Dedifferentiated amniotic fluid mesenchymal stem cell (primary cell): ENCODE measurements around the gene FER.

Experiments
- DNase-seq: peaks from one replicate; pipeline ENCODE4 v3.0.0-alpha.2; 2016; ENCODE audit errors: extremely low spot score

FER gene

GRCh38 chr5:109177227-109177626 is 429.5 kb downstream of the FER start:
- DNase-seq: no peak

- DNase-seq: no peak
These were observed 430.1 kb downstream of the FER start for GRCh38 chr5:109177782-109178181.

DNA sequence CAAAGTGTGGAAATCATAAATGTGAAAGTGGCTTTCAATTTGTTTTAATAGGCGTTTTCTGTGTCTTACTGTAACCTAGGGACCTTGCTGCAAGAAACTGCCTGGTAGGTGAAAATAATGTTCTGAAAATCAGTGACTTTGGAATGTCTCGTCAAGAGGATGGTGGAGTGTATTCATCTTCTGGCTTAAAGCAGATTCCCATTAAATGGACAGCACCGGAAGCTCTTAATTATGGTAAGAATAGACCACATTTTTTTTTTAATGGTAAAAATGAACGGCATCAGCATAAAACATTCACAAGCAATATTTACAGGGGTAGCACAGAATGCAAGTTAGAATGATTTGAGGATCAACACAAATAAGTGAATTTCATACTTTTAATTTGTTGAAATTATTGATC is 433.0 kb downstream of the FER start:
- DNase-seq: no peak

- DNase-seq: no peak
These were observed 439.1 kb downstream of the FER start for GRCh38 chr5:109186759-109187158.

- DNase-seq: peak; percentile 60
These were observed 443.5 kb downstream of the FER start for GRCh38 chr5:109191153-109191558.

- no peak for DNase-seq
These were observed 444.3 kb downstream of the FER start for GRCh38 chr5:109192027-109192426.

GRCh38 chr5:109192555-109193281 is 445.0 kb downstream of the FER start:
- DNase-seq: no peak

DNA sequence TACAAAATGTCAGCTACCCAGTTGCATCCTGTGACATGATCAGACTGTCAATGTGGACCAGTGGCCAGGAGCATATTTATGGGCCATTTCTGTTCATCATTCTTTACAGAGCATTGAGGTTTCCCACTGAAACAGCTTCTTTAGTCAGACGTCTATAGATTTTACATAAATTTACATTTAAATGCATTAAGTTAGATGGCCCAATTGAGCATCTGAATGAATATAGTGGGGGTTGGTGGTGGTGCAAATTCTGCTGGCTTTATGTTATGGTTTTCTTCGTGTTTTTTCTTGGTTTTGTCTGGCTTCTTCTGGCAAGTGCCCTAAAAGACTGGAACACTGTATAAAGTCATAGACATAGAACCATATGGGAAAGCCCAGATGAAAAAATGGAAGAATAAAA is 448.0 kb downstream of the FER start:
- no peak for DNase-seq

DNA sequence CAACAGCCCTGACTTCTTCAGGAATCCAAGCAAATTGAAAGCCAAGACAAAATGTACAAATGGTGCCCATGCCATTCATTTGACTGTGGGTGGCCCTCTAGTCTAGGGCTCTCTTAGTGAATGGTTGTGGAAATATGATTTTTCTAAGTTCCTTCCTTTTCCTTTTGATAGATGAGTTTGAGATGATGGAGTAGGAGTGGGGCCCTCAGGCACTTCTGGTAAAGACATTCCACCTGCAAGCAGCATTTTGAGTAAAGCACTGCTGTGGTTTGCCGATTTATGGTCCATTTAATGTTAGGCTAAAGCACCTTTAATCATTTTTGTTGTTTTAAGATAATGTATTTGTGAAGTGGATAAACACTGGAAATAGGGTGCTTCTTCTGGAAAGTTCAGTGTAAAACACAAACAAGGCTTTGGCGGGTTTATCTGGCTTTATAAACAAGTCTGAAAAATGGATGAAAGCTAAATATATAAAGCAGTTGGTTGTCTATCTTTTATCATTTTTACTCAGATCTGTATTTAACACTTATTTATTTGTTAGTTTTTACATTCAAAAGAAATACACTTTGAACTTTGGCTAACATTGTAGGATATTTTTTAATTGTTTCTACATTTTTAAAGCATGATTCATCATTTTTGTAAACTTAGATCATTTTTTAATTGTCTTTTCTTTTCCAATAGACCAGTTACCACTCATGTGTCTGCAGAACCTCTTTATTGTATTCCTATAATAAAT is 448.6 kb downstream of the FER start:
- DNase-seq: no peak

DNA sequence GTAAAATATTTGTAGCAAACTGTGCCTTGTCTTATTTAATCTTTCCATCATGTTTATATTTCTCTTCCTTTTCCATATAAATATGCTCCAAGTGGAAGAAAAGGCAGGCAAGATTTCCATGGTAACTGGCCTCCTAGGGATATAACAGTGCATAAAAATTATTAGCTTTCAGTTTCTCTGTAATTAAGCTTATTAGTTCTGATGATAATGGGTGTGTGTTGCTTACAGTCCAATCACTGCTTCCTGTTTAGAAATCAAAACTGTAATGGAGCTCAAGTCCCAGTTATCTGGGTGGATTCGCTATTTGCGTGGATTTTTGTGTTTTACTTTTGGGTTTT is 449.1 kb downstream of the FER start:
- no peak for DNase-seq

DNA sequence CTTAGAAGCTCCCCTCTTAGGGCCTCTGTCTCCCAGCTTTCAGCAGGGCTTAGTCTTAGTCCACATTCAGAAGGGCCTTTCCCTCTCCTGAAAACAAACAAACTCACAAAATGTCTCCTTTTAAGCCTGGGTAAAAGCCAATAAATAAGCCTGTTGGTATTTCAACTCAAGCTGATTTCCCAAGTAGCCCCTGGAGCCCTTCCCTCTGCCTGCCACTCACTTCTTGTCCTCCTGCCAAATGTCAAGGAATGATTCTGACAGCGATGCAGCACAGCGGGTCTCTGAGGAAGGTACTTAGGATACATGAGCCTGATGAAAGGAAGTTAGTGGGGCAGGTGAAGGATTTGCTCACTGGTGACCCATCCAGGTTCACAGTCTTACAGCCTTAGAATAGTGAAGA is 451.6 kb downstream of the FER start:
- DNase-seq: no peak

DNA sequence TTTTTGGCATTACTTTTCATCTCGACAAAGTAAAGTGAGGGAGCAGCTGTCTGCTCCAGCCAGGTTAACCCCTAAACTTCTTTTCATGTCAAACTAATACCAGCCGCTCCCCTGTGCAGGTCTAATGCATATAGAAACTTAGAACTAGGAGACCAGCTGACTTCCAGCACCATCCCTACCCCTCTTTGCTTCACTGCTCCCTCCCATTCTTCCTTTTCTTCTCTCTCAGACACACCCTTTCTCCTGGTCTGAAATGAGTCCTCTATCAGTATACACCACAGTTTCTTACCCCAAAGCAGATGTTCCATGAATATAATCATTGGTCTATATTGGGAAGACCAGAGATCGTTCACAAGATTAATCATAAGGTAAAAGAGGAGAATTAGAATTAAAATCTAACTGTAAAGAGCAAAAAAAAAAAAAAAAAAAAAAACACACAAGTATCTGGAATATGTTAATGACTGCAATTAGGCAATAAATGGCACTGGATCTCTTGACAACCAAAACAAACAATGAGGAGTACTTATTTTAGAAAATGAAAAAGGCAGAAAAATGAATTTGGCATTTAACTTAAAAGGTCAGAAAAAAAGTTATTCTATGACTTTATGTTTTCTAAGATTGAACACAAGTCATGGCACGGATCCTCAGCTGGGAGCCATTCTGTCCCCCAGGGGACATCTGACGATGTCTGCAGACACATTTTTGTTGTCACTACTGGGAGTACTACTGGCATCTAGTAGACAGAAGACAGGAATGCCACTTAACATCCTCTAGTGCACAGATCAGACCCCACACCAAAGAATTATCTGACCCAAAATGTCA is 452.3 kb downstream of the FER start:
- no peak for DNase-seq

DNA sequence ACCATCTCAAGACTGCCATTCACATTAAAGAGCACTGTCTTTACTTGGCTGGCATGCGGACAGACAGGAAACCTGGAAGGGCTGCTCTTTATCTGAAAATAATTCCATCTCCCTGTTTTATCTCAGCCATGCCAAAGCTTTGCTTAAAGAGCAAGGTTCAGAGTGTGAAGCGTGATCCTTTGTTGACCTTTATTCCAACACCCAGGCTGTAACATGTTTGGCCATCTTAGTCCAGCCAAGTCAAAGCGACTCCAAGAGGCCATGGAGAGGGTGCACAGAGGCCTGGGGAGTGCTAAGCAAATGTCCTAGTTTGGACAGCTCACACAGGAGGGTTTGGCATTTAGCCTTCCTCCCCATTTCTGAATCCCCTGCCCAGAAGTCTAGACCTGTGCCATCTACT is 467.3 kb downstream of the FER start:
- DNase-seq: no peak

- DNase-seq: no peak
These were observed 471.1 kb downstream of the FER start for GRCh38 chr5:109218818-109219217.

DNA sequence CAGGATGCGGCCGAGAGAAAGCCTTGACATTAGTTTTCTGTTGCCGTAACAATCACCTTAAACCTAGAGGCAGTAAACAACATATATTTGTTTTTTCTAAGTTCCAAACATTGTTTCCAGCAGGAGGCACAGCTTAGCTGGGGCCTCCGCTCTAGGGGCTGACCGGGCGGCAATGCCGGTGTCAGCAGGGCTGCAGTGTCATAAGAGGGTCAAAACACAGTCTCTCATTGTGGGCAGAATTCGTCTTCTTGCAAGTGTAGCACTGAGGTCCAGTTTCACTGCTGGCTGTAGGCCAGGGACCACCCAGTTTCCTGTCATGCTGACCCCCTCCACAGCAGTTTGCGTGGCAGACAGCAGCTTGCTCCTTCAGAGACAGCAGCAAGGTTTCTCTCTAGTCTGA is 475.8 kb downstream of the FER start:
- DNase-seq: no peak

- no peak for DNase-seq
These were observed 476.7 kb downstream of the FER start for GRCh38 chr5:109224276-109224882.

DNA sequence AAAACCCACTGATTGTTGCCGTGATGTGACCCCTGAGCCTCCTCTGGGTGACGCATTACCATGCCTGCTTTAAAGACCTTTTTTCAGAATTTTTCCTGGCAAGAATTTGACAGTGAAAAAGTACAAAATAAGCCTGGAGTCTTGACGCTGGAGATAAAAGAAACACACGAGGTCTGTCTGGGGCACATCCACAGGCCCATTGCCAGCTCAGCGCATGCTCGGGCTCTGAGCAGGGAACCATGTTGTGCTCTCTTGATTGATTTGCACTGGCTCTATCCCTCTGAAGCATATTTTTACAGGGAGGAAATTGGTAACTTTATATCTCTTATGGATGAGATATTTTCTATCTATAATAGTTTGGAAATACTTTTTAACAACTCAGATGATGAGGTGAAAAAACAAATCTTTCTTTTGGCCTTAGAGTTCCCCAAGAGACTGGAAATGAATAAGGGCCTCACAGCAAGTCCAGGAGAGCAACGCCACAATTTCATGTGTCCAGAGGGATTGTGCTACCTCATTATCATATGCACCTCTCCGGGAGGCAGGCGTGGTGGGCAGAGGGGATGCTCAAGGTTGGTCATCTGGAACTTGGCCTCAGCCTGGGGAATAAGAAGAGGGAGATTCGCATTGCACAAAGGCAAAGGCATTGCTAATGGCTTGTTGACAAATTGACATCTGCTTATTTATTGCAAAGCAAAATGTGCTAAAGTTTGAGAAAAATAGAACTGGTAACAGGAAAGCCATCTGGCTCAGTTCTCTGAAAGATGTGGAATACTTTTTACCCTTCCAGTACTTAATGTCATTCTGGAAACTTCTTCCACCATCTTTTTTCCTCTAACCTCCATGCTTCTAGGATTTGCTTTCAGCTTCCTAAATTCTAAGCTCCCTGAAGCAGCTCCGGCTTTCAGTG is 478.3 kb downstream of the FER start:
- DNase-seq: no peak

DNA sequence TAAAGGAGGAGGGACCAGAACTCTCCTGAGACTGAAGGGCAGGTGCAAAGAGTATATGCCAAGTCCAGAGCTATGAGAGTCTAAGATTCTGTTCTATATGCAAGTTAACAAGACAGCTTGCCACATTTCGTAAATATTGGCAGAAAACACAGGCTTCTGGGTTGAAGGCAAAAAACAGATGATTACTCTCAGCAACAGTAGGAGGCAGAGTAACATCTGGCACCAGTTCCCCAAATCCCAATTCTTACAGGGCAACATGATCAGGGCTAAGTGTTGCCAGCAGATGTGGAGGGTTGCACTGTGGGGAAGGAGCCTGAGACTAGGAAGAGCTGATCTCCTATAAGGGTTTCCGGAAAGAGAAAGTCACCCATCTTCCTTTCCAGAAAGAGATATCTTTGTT is 482.7 kb downstream of the FER start:
- DNase-seq: no peak

DNA sequence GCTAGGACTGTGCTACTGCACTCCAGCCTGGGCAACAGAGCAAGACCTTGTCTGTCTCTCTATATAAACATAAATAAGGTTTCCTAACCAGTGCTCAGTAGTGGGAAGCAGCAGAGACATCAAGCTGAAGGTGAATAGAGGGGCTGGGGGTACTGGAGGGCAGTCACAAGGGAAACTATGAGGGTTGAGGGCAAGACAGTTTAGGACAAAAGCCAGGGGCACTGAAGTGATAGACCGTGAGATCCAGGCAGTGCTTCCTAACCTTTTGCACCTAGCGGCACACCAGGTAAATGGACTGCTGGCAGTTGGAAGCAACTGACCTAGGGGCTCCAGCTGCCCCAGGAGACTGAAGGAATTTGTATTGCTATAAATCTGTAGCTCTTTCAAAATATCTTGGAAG is 483.6 kb downstream of the FER start:
- DNase-seq: no peak

GRCh38 chr5:109234381-109234780 is 486.7 kb downstream of the FER start:
- DNase-seq: no peak

DNA sequence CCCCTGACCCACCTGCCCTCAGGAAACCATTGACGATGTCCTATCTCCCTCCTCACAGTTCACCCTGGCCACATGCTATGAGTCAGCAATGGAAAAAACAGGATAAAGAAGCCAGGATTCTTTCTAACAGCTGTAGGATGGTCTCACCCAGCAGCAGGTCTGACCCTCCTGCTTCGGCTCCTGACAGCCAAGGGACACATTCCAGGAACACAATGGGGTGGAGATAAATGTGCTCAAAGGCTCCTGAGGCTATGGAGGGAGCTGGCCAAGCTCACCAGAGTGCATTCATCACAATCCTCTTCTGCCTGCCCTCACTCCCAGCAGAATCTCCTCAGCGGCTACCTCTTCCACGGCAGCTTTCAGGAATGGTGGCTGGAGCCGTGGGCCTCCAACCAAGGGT is 491.8 kb downstream of the FER start:
- no peak for DNase-seq
